PFSK-1 (cell line): ENCODE data around the gene PLEKHD1.

Experiments used
- FOXP2 ChIP-seq: optimal IDR thresholded peaks from 2 replicates; pipeline ENCODE3; 2011; ENCODE audit warnings: borderline replicate concordance, control low read depth, inconsistent platforms; ENCODE audit not compliant: insufficient read depth; ENCODE audit errors: extremely low read length, extremely low read depth
- POLR2AphosphoS5 ChIP-seq: IDR thresholded peaks from 2 replicates; pipeline ENCODE4 v1.6.1; 2012; ENCODE audit warnings: low read depth, mild to moderate bottlenecking, control low read depth, low read length, moderate library complexity
- SIN3A ChIP-seq: IDR thresholded peaks from 2 replicates; pipeline ENCODE4 v1.6.1; 2012; ENCODE audit warnings: mild to moderate bottlenecking, low read length, moderate library complexity, borderline replicate concordance; ENCODE audit not compliant: insufficient read depth
- TAF1 ChIP-seq: IDR thresholded peaks from 2 replicates; pipeline ENCODE4 v1.6.1; 2012; ENCODE audit warnings: low read length, control low read depth, borderline replicate concordance; ENCODE audit not compliant: insufficient read depth
- TF ChIP-seq, protein P1 (sequence below), 2 experiments: IDR thresholded peaks; 2 replicates each; pipeline versions ENCODE4 v1.6.1 to v1.8.0; 2011 to 2012; ENCODE audit warnings: low read depth in 2 of 2, low read length in 2 of 2, control low read depth in 1 of 2, inconsistent platforms in 1 of 2, mild to moderate bottlenecking in 1 of 2, moderate library complexity in 1 of 2; ENCODE audit not compliant: insufficient read depth in 1 of 2

Gene PLEKHD1

DNA sequence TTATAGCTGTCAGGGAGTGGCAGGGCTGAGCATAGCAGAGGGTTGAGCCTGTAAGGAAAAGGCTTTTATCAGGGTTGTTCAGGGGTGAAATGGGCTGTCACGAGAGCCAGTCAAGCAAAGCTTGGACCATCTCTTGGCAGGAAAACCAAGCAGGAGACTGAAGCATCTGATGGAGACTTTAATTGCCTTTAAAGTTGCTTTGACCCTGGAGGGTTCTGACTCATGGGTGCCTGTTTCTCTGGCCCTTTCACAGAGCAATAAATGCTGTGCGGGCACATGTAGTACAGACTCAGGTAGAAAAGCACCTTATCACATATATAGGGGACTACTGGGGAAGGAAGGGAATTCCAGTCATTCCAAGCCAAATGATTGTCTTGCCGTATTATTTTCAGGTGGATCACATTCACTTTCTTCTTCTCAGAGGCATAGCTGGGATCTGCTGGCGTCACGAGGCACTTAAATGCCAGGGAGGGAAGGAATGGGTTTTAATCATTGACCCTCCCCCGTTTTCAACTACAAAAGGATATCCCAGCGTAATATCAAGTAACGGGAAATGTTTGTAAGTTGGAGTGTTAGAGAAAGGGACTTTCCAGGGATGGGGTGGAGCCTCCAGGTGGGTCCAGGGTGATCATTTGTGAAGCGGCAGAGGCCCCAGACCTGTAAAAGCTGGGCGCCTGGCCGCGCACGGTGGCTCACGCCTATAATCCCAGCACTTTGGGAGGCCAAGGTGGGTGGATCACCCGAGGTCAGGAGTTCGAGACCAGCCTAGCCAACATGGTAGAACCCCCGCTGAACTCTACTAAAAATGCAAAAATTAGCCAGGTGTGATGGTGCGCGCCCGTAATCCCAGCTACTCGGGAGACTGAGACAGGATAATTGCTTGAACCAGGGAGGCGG is 34.9 kb downstream of the PLEKHD1 start:
- no peak for TF ChIP-seq FOXP2
- TF ChIP-seq, protein P1, sequence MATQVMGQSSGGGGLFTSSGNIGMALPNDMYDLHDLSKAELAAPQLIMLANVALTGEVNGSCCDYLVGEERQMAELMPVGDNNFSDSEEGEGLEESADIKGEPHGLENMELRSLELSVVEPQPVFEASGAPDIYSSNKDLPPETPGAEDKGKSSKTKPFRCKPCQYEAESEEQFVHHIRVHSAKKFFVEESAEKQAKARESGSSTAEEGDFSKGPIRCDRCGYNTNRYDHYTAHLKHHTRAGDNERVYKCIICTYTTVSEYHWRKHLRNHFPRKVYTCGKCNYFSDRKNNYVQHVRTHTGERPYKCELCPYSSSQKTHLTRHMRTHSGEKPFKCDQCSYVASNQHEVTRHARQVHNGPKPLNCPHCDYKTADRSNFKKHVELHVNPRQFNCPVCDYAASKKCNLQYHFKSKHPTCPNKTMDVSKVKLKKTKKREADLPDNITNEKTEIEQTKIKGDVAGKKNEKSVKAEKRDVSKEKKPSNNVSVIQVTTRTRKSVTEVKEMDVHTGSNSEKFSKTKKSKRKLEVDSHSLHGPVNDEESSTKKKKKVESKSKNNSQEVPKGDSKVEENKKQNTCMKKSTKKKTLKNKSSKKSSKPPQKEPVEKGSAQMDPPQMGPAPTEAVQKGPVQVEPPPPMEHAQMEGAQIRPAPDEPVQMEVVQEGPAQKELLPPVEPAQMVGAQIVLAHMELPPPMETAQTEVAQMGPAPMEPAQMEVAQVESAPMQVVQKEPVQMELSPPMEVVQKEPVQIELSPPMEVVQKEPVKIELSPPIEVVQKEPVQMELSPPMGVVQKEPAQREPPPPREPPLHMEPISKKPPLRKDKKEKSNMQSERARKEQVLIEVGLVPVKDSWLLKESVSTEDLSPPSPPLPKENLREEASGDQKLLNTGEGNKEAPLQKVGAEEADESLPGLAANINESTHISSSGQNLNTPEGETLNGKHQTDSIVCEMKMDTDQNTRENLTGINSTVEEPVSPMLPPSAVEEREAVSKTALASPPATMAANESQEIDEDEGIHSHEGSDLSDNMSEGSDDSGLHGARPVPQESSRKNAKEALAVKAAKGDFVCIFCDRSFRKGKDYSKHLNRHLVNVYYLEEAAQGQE (IDR thresholded peaks at IDR 0.05; ENCODE audit: insufficient read depth in 1 of 2, low read depth in 2 of 2, low read length in 2 of 2), result no peak
- no peak for TF ChIP-seq SIN3A
- no peak for TF ChIP-seq POLR2AphosphoS5
- no peak for TF ChIP-seq TAF1

- TF ChIP-seq, protein P1 (IDR thresholded peaks at IDR 0.05; ENCODE audit: insufficient read depth in 1 of 2, low read depth in 2 of 2, low read length in 2 of 2), result no peak
- TF ChIP-seq TAF1 (no peak), SIN3A (no peak), POLR2AphosphoS5 (no peak), FOXP2 (no peak)
Observed at GRCh38 chr14:69522026-69522425, 37.5 kb downstream of the PLEKHD1 start.

DNA sequence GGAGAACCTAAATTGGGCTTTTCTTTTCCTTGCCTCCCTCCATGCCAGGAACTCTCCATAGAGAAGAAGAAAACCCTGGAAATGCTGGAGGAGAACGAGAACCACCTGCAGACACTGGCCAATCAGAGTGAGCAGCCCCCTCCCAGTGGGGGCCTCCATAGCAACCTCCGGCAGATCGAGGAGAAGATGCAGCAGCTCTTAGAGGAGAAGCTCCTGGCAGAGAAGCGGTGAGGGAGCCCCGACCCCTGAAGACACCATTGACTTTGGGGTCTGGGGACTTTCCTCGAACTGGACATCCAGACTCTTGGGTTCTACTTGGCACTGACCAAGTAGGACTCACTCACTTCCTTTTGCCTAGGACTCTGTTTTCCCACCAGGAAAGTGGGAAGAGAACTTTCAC is 41.4 kb downstream of the PLEKHD1 start:
- no peak for TF ChIP-seq FOXP2
- TF ChIP-seq POLR2AphosphoS5, result no peak
- TF ChIP-seq SIN3A, result no peak
- TF ChIP-seq TAF1, result no peak
- TF ChIP-seq, protein P1 (IDR thresholded peaks at IDR 0.05; ENCODE audit: insufficient read depth in 1 of 2, low read depth in 2 of 2, low read length in 2 of 2), result no peak

GRCh38 chr14:69527635-69528034 is 43.1 kb downstream of the PLEKHD1 start:
- TF ChIP-seq SIN3A (no peak), FOXP2 (no peak), POLR2AphosphoS5 (no peak), TAF1 (no peak)
- TF ChIP-seq, protein P1 (IDR thresholded peaks at IDR 0.05; ENCODE audit: insufficient read depth in 1 of 2, low read depth in 2 of 2, low read length in 2 of 2), result no peak
